Myocyte (in vitro differentiated cells): ENCODE data around the gene TTBK1. TPM values are rescaled to one million over a fixed set of nuclear protein-coding genes. Genes with fewer than 3 reads are reported as not detected.
"Not testable (repeated sequence)": the region's sequence is repeated elsewhere in the genome, so short reads cannot be mapped to it uniquely, and the experiment has no call there.

Experiments
- DNase-seq: peaks from one replicate; pipeline ENCODE4 v3.0.0-alpha.2; 2012; ENCODE audit warnings: low read depth
- total RNA-seq: library from RNA; depleted of rRNA; stranded (reverse); fragments of >200 nt; gene quantifications from 2 replicates; pipeline ENCODE4 v1.2.3, GENCODE V29; 2014

Gene TTBK1
- total RNA-seq, 1 donor from 2014 or later = not detected

- no peak for DNase-seq
Measured at GRCh38 chr6:43301081-43301870, 58.0 kb downstream of the TTBK1 start.

- DNase-seq = no peak
Measured at GRCh38 chr6:43302126-43302525, 58.8 kb downstream of the TTBK1 start.

GRCh38 chr6:43303006-43303405 is 59.7 kb downstream of the TTBK1 start:
- DNase-seq = not testable (repeated sequence)

- DNase-seq = no peak
Measured at GRCh38 chr6:43303751-43304331, 60.6 kb downstream of the TTBK1 start.

GRCh38 chr6:43304361-43304760 is 61.1 kb downstream of the TTBK1 start:
- DNase-seq = no peak

- DNase-seq = no peak
Measured at GRCh38 chr6:43304882-43305281, 61.6 kb downstream of the TTBK1 start.

- no peak for DNase-seq
Measured at GRCh38 chr6:43306086-43306485, 62.8 kb downstream of the TTBK1 start.

- DNase-seq = no peak
Measured at GRCh38 chr6:43307451-43308100, 64.3 kb downstream of the TTBK1 start.

GRCh38 chr6:43308101-43308989 is 65.1 kb downstream of the TTBK1 start, which contains the start of gene CRIP3:
Gene CRIP3, minus strand, starts transcription at chr6:43308826. Its CDS starts 34 bp downstream, at chr6:43308792.
- no peak for DNase-seq

GRCh38 chr6:43308990-43309477 is 65.8 kb downstream of the TTBK1 start:
- DNase-seq = no peak

GRCh38 chr6:43310134-43310533 is 66.9 kb downstream of the TTBK1 start:
- DNase-seq = no peak

- no peak for DNase-seq
Measured at GRCh38 chr6:43310624-43311023, 67.3 kb downstream of the TTBK1 start.

- DNase-seq = no peak
Measured at GRCh38 chr6:43311666-43312065, 68.4 kb downstream of the TTBK1 start.

- no peak for DNase-seq
Measured at GRCh38 chr6:43313813-43314212, 70.5 kb downstream of the TTBK1 start.

GRCh38 chr6:43318011-43318410 is 74.7 kb downstream of the TTBK1 start:
- no peak for DNase-seq

- no peak for DNase-seq
Measured at GRCh38 chr6:43325876-43326275, 82.6 kb downstream of the TTBK1 start.

- DNase-seq = no peak
Measured at GRCh38 chr6:43328528-43328927, 85.2 kb downstream of the TTBK1 start.

- no peak for DNase-seq
Measured at GRCh38 chr6:43331470-43331869, 88.2 kb downstream of the TTBK1 start.

- DNase-seq = no peak
Measured at GRCh38 chr6:43331891-43332290, 88.6 kb downstream of the TTBK1 start.

- DNase-seq = peak; percentile 92
Measured at GRCh38 chr6:43334466-43335095, 91.3 kb downstream of the TTBK1 start.

- no peak for DNase-seq
Measured at GRCh38 chr6:43335469-43335868, 92.2 kb downstream of the TTBK1 start.
